HG03103 (cell line): ENCODE measurements around the gene CBLN4.

Experiments
- ATAC-seq: cut with Tn5 transposase; IDR thresholded peaks from one replicate; pipeline ENCODE4 v1.9.1; 2021; ENCODE audit warnings: low read depth; ENCODE audit not compliant: unreplicated experiment

CBLN4 gene

GRCh38 chr20:55947701-55948100 is 57.6 kb downstream of the CBLN4 start:
- no peak for ATAC-seq
